Regular cardiac myocyte (primary cell): ENCODE measurements around the gene NGRN. TPM values are rescaled to one million over a fixed set of nuclear protein-coding genes. Genes with fewer than 3 reads are reported as not detected.

Source experiments
- total RNA-seq: library from RNA; depleted of rRNA; stranded (reverse); fragments of >200 nt; gene quantifications from 2 replicates; pipeline ENCODE4 v1.2.3, GENCODE V29; 2014

The NGRN gene
- 90.3 and 122 TPM in 2 replicates for total RNA-seq

GRCh38 chr15:90265271-90266060, at the start of gene NGRN:
TSS of gene NGRN (plus strand) at chr15:90265672. CDS start at chr15:90265713, 41 bp downstream.

GRCh38 chr15:90233387-90234095, 31.9 kb upstream of the NGRN start, which contains the start of gene CIB1:
TSS of gene CIB1 (minus strand) at chr15:90233941. CDS start at chr15:90233885, 56 bp downstream.

GRCh38 chr15:90234096-90234988, 31.1 kb upstream of the NGRN start, which contains the start of gene GDPGP1:
TSS of gene GDPGP1 (plus strand) at chr15:90234209. CDS start at chr15:90240909, 6,700 bp downstream.

GRCh38 chr15:90249203-90249863, 16.1 kb upstream of the NGRN start, which contains the start of gene TTLL13:
TSS of gene TTLL13 (plus strand) at chr15:90249556. CDS start at chr15:90250631, 1,075 bp downstream.

Other genes starting within 250 kb of the NGRN start
- 35.2 and 51.6 TPM in 2 replicates for gene IDH2, start 163.2 kb upstream of the NGRN start, total RNA-seq
- gene SEMA4B, start 64.3 kb upstream of the NGRN start, total RNA-seq = 8.8 and 24.2 TPM in 2 replicates
- 27.1 and 57.3 TPM in 2 replicates for gene CIB1, start 31.7 kb upstream of the NGRN start, total RNA-seq
- gene GDPGP1, start 31.5 kb upstream of the NGRN start, total RNA-seq = 3.9 and 4.2 TPM in 2 replicates
- not detected in 2 replicates for gene TTLL13, start 16.1 kb upstream of the NGRN start, total RNA-seq
- 1.7 and 3.1 TPM in 2 replicates for gene ZNF774, start 86.6 kb downstream of the NGRN start, total RNA-seq
- gene IQGAP1, start 122.6 kb downstream of the NGRN start, total RNA-seq = 176 and 222 TPM in 2 replicates